Superior temporal gyrus (tissue), 1 donor: Measurements from ENCODE around the gene CDH18.

Experiments
- DNase-seq: peaks from one replicate; pipeline ENCODE4 v3.0.0-alpha.2; 2016; ENCODE audit errors: extremely low spot score

CDH18 gene

GRCh38 chr5:19987612-19988361 lies at the start of gene CDH18:
CDH18 (minus strand) TSS chr5:19988200; CDS start chr5:19838986, 149,214 bp downstream.
- peak; percentile 68 for DNase-seq

GRCh38 chr5:20034717-20035116 lies 46.7 kb upstream of the CDH18 start:
- no peak for DNase-seq

- peak; percentile 34 for DNase-seq
Measured at GRCh38 chr5:20033881-20034280, 45.9 kb upstream of the CDH18 start.

GRCh38 chr5:20032896-20033295 lies 44.9 kb upstream of the CDH18 start:
- DNase-seq: no peak

GRCh38 chr5:20030125-20030524 lies 42.1 kb upstream of the CDH18 start:
- DNase-seq: no peak

- DNase-seq: no peak
Measured at GRCh38 chr5:20029266-20029665, 41.3 kb upstream of the CDH18 start.

- DNase-seq: no peak
Measured at GRCh38 chr5:20028506-20028905, 40.5 kb upstream of the CDH18 start.

- no peak for DNase-seq
Measured at GRCh38 chr5:20023686-20024180, 35.7 kb upstream of the CDH18 start.

- DNase-seq: no peak
Measured at GRCh38 chr5:20020247-20020646, 32.2 kb upstream of the CDH18 start.

GRCh38 chr5:20017021-20017420 lies 29.0 kb upstream of the CDH18 start:
- no peak for DNase-seq

GRCh38 chr5:20000416-20000815 lies 12.4 kb upstream of the CDH18 start:
- DNase-seq: no peak

- DNase-seq: no peak
Measured at GRCh38 chr5:19988457-19988856, 457 bp upstream of the CDH18 start.

- no peak for DNase-seq
Measured at GRCh38 chr5:19986806-19987205, 1.2 kb downstream of the CDH18 start.

- no peak for DNase-seq
Measured at GRCh38 chr5:19986031-19986619, 1.9 kb downstream of the CDH18 start.

- DNase-seq: no peak
Measured at GRCh38 chr5:19978476-19978875, 9.5 kb downstream of the CDH18 start.

- DNase-seq: no peak
Measured at GRCh38 chr5:19977099-19977498, 10.9 kb downstream of the CDH18 start.

- peak; percentile 58 for DNase-seq
Measured at GRCh38 chr5:19975795-19976194, 12.2 kb downstream of the CDH18 start.

- DNase-seq: no peak
Measured at GRCh38 chr5:19960451-19960850, 27.5 kb downstream of the CDH18 start.

- no peak for DNase-seq
Measured at GRCh38 chr5:19959830-19960384, 28.1 kb downstream of the CDH18 start.

GRCh38 chr5:19950897-19951296 lies 37.1 kb downstream of the CDH18 start:
- no peak for DNase-seq

GRCh38 chr5:19940192-19940591 lies 47.8 kb downstream of the CDH18 start:
- no peak for DNase-seq

- DNase-seq: no peak
Measured at GRCh38 chr5:19930451-19930850, 57.5 kb downstream of the CDH18 start.
